Activated T-helper 1 cell treated with Interleukin-2 at 50 U/mL for 16 hours (primary cell): ENCODE results near the gene FBRSL1.

Source experiments
- DNase-seq: peaks from one replicate; pipeline ENCODE4 v3.0.0-alpha.2; 2020; ENCODE audit warnings: low read depth

FBRSL1 gene

DNA sequence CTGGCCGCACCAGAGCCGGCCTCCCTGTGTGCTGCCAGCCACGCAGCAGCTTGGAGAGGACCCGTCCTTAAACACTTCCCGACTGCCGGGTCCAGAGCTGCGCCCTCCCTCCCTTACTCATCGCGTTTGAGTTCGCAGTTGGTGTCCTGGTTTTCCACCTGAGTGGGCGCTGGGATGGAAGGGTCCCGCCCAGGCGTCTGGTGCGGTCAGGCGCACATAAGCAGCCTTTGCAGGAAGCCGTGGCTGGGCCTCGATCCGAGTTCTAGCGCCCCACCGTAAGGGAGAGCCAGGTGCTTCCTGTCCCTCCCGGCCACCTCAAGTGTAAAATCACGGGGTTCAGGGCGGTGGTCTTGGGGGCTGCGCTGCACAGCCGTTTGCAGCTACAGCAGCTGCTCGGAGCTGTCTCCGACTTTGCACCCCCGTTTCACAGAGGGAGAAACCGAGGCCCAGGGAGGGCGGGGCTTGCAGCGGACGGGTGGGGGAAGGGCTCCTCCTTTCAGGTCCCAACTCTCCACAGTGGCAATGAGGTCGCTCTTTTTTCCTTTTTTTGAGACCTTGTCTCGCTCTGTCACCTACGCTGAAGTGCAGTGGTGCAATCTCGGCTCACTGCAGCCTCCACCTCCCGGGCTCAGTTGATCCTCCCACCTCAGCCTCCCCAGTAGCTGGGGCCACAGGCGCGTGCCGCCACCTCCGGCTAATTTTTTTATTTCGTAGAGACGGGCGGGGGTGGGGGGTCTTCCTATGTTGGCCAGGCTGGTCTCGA, 69.1 kb downstream of the FBRSL1 start:
- no peak for DNase-seq

DNA sequence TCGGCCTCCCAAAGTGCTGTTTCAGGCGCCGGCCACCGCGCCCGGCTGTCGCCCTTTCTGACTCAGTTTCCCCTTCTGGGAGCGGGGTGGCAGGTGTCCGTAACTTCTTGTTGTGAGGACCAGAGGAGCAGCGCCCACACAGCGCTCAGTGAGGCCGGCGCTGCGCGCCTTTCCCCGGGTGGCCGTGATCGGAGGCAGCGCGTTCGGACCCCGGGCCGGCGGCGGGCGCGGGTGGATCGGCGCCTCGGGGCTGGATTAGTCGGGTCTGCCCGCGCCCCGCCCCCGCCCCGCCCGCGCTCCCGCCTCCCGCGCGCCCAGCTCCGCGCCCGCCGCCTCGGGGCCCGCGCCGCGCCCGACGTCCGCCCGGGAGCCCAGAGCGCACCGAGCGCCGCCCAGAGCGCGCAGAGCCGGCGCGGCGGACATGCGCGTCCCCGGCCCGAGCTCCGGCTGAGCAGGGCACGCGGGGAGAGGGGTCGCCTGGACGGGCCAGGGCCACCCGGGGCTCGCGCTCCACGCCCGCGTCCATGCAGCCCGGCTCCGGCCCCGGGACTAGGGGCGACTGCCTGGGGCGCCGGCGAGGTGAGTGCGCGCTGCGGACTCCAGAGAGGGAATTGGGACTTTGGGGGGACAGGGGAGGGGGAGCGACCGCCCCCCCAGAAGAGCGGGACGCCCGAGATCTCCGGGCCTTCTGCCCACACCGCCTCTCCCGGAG, 69.9 kb downstream of the FBRSL1 start:
- no peak for DNase-seq

DNA sequence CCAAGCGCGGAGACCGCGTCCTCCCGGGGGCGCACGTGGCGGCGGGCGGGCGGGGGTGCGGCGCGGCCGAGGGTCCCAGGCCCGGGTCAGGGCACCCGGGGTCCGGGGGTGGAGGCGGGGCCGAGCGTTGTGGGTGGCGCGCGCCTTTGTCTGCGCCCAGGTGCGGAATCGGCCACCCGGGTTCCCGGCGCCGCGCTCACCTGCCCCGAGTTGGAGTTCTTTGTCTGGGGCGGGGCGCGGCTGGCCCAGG, 70.3 kb downstream of the FBRSL1 start:
- no peak for DNase-seq

DNA sequence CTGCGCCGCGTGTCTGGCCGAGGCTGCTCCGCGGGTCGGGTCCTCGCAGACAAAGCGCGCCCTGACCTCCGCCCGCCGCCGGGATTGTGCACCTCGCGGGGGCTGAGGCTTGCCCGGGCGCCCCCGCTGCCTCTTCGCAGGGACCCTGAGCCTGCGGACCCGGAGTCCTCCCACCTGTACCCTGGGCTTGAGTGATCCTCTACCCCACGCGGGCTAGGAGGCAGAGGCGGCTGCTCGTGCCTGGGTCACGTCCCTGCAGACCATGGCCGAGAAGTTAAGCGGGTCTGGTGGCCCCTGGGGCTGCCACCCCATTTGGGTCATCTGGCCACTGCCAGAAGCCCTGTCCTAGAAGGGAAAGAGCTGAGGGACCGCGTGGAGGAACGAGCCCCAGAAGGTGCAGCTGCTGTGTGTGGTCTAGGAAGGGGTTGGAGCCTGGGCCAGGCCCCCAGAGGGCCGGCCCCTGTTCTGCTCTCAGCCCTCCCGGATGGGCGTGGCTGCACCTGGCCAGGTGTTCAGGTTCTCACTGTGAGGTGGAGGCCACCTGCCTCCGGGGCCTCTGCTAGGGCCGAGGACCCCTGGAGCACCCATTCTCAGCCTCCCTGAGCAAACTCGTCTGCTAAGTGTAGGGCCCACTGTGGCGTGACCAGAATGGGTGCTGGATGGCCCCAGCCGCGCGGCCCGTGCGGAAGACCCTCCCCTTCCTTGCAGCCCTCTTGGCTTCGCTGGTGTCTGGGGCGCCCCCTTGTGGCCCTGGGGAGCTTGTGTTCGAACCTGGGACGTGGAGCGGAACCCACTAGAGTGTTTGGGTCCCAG, 70.9 kb downstream of the FBRSL1 start:
- peak; percentile 46 for DNase-seq
